Sigmoid colon (tissue), 7 donors: ENCODE measurements around the gene PTMA. TPM values are rescaled to one million over a fixed set of nuclear protein-coding genes. Genes with fewer than 3 reads are reported as not detected.

Source experiments
- DNase-seq: peaks from one replicate; pipeline ENCODE4 v3.0.0-alpha.2; 2019
- H3K27ac ChIP-seq, 4 donors: fragments of 200-600 bp; sonication (generic); one replicate each; pipeline ENCODE4 v1.5.1; 2016 to 2019; ENCODE audit warnings: mild to moderate bottlenecking in 1 of 4
- H3K27me3 ChIP-seq, 3 donors: fragments of 200-600 bp; sonication (generic); one replicate each; pipeline ENCODE4 v1.5.1; 2019; ENCODE audit warnings: mild to moderate bottlenecking in 1 of 3
- H3K36me3 ChIP-seq, 4 donors: fragments of 200-600 bp; sonication (generic); one replicate each; pipeline ENCODE4 v1.5.1; 2016 to 2019
- H3K4me1 ChIP-seq, 4 donors: fragments of 200-600 bp; sonication (generic); one replicate each; pipeline ENCODE4 v1.5.1; 2017 to 2019
- H3K4me3 ChIP-seq, 4 donors: fragments of 200-600 bp; sonication (generic); one replicate each; pipeline ENCODE4 v1.5.1; 2017 to 2019; ENCODE audit warnings: mild to moderate bottlenecking in 2 of 4, moderate library complexity in 1 of 4
- H3K9me3 ChIP-seq, 4 donors: fragments of 200-600 bp in 3 of 4; sonication (generic) in 3 of 4; one replicate each; pipeline versions ENCODE4 v1.5.1 to v1.6.1; 2013 to 2019
- EP300 ChIP-seq, 4 donors: sonication (generic); formaldehyde crosslinking; IDR thresholded peaks; one replicate each; pipeline ENCODE4 v1.6.1; 2017; ENCODE audit warnings: antibody characterized with exemption in 4 of 4
- POLR2A ChIP-seq, 2 donors: fragments of 450-650 bp; IDR thresholded peaks; one replicate each; pipeline ENCODE4 v1.6.1; 2016; ENCODE audit warnings: antibody characterized with exemption in 2 of 2, mild to moderate bottlenecking in 2 of 2, moderate library complexity in 2 of 2
- POLR2AphosphoS5 ChIP-seq, 4 donors: sonication (generic); formaldehyde crosslinking; IDR thresholded peaks; one replicate each; pipeline ENCODE4 v1.6.1; 2017; ENCODE audit warnings: antibody characterized with exemption in 4 of 4
- WGBS, 2 donors: extraction: QIAGEN DNeasy Blood & Tissue Kit; methylation state at CpG; one replicate each; pipeline ENCODE4 v1.1.7; 2013; 5-methylcytosine and 5-hydroxymethylcytosine counted together
- intact Hi-C: fragments of 100-400 bp; cut with DNase I; formaldehyde crosslinking; loops from one replicate; pipeline ENCODE4 v1.15.1; 2023
- polyA plus RNA-seq, 3 donors: library from polyadenylated mRNA; stranded (reverse); fragments of 200-250 nt; gene quantifications; one replicate each; pipeline ENCODE4 v1.2.3, GENCODE V29; 2013
- total RNA-seq, 4 donors: library from RNA; depleted of rRNA; stranded (reverse); fragments of >200 nt; gene quantifications; one replicate each; pipeline ENCODE4 v1.1.0, GENCODE V29; 2016
- TF ChIP-seq, protein P1 (sequence below), 4 experiments: fragments of 450-650 bp in 3 of 4; fragments of 200-600 bp in 1 of 4; IDR thresholded peaks; one replicate each; pipeline ENCODE4 v1.5.1; 2016 to 2019; ENCODE audit warnings: antibody characterized with exemption in 4 of 4, mild to moderate bottlenecking in 3 of 4, moderate library complexity in 2 of 4
- donor health status: healthy with polysubstance abuse.
- donor health status: Bipolar disorder and iron deficiency.
- donor health status: healthy.

PTMA gene
- total and polyA plus RNA-seq, 7 donors = 807 to 2,683 (median 1,142) TPM

DNA sequence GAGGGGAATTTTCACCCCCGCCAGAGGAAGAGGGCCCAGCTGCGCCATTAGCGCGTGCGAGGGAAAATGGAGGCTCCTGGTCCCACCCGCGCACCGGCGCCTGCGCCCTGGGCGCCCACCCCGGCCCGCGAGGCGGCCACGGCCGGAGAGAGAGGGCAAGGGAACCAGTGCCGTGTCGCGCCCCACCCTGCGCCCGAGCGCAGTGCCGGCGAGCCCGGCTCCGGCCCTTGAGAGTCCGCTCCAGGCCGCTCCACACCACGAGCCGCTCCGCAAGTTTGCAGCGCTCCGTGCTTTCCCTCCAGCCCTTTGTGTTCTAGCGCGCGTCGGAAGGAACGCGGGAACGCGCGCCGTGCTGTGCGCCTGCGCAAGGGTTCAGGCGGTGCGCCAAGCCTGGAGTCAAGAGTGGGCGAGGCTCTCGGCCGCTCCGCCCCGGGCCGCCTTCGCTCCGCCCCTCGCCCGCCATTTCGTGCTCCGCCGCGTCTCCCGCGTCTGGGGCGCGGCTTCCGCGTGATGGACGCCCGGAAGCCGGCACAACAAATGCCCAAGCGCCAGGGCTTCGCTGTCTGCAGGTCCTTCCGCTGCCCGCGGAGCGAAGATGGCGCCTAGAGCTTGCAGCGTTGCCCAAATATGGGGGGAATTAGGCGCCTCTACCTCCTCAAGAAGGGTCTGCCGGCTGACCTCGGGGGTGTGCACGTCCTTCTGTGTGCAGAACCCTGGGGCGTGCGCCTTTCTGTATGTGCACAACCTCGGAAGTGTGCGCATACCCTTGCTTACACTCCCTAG is 46.1 kb upstream of the PTMA start:
- Histone ChIP-seq H3K9me3 (no peaks in the 10 kb centered on the region), H3K27ac (peak overlapping the region; percentile 95 to 99 (median 97)), H3K27me3 (no peaks in the 10 kb centered on the region), H3K36me3 (no peaks in the 10 kb centered on the region), H3K4me1 (peaks cover 4 to 40% (median 30%) of the 10 kb centered on the region in 4 donors), H3K4me3 (peak overlapping the region; percentile 24 to 49 (median 43))
- intact Hi-C loops = loop anchor here (1.0 kb wide), 2 partner anchors 19 to 45 kb away; no protein-coding TSS in a partner anchor
- WGBS, 2 donors = 6% methylated on average over 87 of the region's 87 CpGs
- DNase-seq = peak; percentile 98
- TF ChIP-seq, protein P1, sequence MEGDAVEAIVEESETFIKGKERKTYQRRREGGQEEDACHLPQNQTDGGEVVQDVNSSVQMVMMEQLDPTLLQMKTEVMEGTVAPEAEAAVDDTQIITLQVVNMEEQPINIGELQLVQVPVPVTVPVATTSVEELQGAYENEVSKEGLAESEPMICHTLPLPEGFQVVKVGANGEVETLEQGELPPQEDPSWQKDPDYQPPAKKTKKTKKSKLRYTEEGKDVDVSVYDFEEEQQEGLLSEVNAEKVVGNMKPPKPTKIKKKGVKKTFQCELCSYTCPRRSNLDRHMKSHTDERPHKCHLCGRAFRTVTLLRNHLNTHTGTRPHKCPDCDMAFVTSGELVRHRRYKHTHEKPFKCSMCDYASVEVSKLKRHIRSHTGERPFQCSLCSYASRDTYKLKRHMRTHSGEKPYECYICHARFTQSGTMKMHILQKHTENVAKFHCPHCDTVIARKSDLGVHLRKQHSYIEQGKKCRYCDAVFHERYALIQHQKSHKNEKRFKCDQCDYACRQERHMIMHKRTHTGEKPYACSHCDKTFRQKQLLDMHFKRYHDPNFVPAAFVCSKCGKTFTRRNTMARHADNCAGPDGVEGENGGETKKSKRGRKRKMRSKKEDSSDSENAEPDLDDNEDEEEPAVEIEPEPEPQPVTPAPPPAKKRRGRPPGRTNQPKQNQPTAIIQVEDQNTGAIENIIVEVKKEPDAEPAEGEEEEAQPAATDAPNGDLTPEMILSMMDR (IDR thresholded peaks at IDR 0.05) = peak in 1 of 4 experiments; percentile 8
- peak; percentile 56 to 95 (median 78) for TF ChIP-seq POLR2AphosphoS5 (IDR thresholded peaks at IDR 0.05)
- peak in 1 of 4 donors; percentile 81 for TF ChIP-seq EP300 (IDR thresholded peaks at IDR 0.05)
- peak in 1 of 2 donors; percentile 66 for TF ChIP-seq POLR2A (IDR thresholded peaks at IDR 0.05)

DNA sequence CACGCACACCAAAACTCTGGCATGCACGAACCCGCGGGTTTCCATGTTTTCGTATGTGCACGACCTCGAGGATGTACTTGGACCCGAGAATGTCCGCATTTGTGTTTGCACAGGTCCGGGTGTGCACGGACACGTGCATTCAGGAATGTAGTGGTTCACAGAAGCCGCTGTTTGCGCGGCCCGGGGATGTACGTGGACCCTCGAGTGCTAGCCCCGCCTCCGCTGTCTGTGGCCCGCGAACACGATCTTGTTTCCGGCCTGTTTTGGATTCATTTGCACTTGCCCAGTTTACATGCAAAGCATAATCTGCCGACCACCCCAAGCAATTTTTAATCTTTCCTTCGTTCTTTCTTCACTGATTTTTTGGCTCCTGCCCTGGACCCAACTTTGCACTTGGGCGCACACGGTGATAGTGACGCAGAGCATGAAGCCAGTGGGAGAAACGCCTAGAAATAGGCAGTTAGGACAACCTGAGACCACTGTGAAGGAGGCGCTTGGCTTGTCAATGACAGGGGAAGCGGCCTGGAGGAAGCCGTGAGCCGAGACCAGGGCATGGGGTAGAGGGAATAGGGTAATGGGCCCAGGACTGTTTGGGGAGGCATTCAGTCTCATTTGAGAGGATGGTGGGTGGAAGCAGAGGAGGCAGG is 45.4 kb upstream of the PTMA start:
- 95% methylated on average over 34 of the region's 34 CpGs for WGBS, 2 donors
- H3K36me3 ChIP-seq = no peaks in the 10 kb centered on the region
- H3K4me1 ChIP-seq = peaks cover 4 to 48% (median 38%) of the 10 kb centered on the region in 4 donors
- no peaks in the 10 kb centered on the region for H3K27me3 ChIP-seq
- peak overlapping the region; percentile 95 to 99 (median 97) for H3K27ac ChIP-seq
- no peak for DNase-seq
- intact Hi-C loops = loop anchor here (1.0 kb wide), 2 partner anchors 20 to 44 kb away; no protein-coding TSS in a partner anchor
- peak overlapping the region; percentile 24 to 49 (median 37) for H3K4me3 ChIP-seq
- no peaks in the 10 kb centered on the region for H3K9me3 ChIP-seq
- TF ChIP-seq POLR2A (IDR thresholded peaks at IDR 0.05) = no peak
- TF ChIP-seq, protein P1 (IDR thresholded peaks at IDR 0.05) = no peak
- no peak for TF ChIP-seq POLR2AphosphoS5 (IDR thresholded peaks at IDR 0.05)
- no peak for TF ChIP-seq EP300 (IDR thresholded peaks at IDR 0.05)

- 91 to 93% methylated on average over 27 of the region's 27 CpGs for WGBS, 2 donors
- no peaks in the 10 kb centered on the region for H3K27me3 ChIP-seq
- H3K4me1 ChIP-seq = peaks cover 4 to 49% (median 41%) of the 10 kb centered on the region in 4 donors
- H3K4me3 ChIP-seq = no peak overlapping the region
- H3K36me3 ChIP-seq = no peaks in the 10 kb centered on the region
- no peak for TF ChIP-seq EP300 (IDR thresholded peaks at IDR 0.05)
- TF ChIP-seq, protein P1 (IDR thresholded peaks at IDR 0.05) = no peak
- H3K27ac ChIP-seq = peak overlapping the region; percentile 95 to 99 (median 97)
- DNase-seq = no peak
- H3K9me3 ChIP-seq = no peaks in the 10 kb centered on the region
- intact Hi-C loops = no loop called here
Observed at GRCh38 chr2:231663458-231664212, 44.7 kb upstream of the PTMA start.

DNA sequence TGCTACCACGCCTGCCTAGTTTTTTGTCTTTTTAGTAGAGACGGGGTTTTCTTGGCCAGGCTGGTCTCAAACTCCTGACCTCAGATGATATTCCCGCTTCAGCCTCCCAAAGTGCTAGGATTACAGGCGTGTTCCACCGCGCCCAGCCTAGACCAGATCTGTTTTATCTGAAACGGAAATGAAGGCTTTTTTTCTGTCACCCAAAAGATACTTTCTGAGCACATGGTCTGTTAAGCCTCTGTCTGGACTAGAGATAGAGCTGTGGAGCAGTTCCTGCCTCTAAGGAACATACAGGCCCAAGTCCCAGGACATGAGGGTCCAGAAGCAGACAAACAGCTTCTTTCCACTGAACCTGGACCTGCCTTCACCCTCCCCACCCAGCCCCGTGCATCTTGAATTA is 43.6 kb upstream of the PTMA start:
- Histone ChIP-seq H3K9me3 (no peaks in the 10 kb centered on the region), H3K4me1 (peaks cover 4 to 49% (median 41%) of the 10 kb centered on the region in 4 donors), H3K36me3 (no peaks in the 10 kb centered on the region), H3K27me3 (no peaks in the 10 kb centered on the region), H3K27ac (peak overlapping the region; percentile 95 to 99 (median 97)), H3K4me3 (no peak overlapping the region)
- TF ChIP-seq EP300 (IDR thresholded peaks at IDR 0.05) = no peak
- TF ChIP-seq, protein P1 (IDR thresholded peaks at IDR 0.05) = no peak
- no peak for TF ChIP-seq POLR2AphosphoS5 (IDR thresholded peaks at IDR 0.05)
- TF ChIP-seq POLR2A (IDR thresholded peaks at IDR 0.05) = no peak
- DNase-seq = no peak
- 60 to 81% methylated on average over 8 of the region's 8 CpGs for WGBS, 2 donors
- intact Hi-C loops = no loop called here
